NCI-H526 treated with DMSO at 0.1 percent for 48 hours (cell line): Measurements from ENCODE around the gene CDC14B.
"Not testable (repeated sequence)": the region's sequence is repeated elsewhere in the genome, so short reads cannot be mapped to it uniquely, and the experiment has no call there.

Source experiments
- DNase-seq: peaks from one replicate; lab custom pipeline; 2025; lab: John Stamatoyannopoulos, UW

CDC14B gene

DNA sequence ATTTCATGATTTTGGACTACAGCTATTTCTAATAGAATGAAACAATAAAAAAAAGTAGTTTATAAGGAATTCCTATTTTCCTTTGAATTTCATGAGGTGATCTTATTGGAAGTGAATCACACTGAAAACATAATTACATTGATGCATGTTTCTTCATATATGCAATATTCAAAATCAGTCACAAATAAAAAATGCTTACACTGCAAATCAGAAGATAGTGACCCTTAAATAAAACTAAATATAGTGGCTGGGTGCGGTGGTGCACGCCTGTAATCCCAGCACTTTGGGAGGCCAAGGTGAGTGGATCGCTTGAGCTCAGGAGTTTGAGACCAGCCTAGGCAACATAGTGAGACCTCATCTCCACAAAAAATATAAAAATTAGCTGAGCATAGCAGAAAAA, 79.5 kb downstream of the CDC14B start:
- no peak for DNase-seq

DNA sequence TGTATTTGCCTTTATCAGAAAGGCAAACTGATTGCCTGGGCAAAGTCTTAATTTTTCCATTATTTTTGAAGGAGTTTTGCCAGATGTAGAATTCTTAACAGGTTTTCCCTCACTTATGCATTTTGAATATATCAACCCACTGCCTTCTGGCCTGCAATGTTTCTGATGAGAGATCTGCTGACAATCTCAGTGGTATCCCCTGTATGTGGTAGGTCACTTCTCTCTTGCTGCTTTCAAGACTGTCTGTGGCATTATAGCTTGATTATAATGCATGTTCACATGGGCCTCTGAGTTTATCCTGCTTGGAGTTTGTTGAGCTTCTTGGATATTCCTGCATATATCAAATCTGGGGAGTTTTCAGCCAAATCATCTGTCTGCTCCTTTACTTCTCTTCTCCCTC, 87.5 kb downstream of the CDC14B start:
- DNase-seq: no peak

DNA sequence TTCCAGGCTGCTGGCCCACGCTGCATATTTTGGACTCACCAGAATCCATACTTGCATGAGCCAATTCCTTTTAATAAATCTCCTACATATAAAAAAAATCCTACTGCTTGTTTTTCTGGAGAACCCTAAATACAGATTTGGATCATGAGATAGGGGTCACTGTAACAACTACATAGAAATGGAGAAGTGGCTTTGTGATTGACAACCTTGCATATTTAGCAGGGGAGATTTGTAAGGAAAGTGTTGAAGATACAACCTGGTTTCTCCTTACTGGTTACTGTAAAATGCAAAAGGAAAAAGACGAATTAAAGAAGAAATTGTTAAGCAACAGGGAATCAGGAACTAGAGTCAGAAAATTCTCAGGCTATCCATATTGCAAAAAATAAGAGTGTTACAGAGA, 94.9 kb downstream of the CDC14B start:
- DNase-seq: no peak

DNA sequence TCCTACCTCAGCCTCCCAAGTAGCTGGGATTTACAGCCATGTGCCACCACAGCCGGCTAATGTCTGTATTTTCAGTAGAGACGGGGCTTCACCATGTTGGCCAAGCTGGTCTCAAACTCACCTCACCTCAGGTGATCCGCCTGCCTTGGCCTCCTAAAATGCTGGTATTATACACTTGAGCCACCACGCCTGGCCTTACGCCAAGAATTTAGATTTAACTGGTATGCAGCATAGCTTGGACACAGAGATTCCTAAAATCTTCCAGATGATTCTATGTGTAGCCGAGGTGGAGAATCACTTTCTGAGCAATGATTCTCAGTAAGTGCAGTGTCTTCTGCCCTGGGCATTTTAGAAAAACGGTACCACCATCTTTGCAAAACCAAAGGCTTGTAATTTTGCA, 95.6 kb downstream of the CDC14B start:
- DNase-seq: no peak

DNA sequence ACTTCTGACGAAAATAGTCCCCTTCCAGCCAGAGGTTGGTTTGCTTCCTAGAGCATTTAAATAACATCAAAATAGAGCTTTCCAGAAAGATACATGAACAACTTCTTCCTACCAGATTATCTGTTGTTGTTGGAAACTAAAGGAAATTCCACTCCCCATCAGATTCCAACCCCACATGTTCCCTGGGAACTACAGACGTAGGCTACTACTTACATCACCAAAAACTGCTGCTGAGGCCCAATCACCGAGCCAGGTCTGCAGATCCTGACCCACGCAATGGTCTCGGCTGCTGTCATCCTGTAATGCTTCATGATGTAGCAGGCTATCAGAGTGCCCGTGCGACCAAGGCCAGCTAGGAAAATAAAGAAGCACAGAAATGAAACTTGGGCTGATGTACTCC, 96.3 kb downstream of the CDC14B start:
- no peak for DNase-seq

DNA sequence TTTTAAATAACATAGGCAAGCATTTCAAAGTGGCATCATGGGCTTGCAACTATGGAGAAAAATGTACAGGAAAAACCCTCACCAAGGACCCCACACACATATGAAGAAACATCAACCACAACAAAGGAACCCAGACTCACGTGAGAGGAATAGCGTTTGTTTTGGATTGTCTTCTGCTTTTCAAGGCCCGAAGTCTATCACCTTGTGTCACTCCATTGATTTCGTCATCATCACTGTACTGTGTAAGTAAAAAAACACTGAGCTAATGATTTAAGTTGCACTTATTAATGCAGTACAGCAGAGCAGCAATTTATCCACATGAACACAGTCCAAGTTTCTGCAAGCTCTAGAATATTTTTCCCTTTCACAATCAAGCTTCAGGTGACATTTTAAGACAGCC, 97.3 kb downstream of the CDC14B start:
- no peak for DNase-seq

DNA sequence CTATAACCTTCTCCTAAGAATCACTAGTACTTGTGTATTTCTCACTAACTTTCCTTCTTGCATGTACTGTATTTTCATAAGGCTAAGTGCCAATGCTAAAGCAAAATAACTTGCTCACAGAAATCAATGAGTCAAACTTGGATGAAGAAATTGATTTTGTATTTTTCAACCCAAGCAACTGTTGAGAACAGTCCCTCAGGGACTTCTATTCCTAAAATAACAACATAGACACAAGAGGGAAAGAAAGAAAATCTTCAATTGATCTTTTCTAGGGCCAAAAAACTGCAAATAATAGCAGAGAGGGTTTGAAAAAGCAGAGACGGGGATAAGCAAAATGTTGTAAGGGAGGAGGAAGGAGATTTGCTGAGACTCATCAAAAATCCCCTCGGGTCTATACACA, 99.9 kb downstream of the CDC14B start:
- DNase-seq: no peak

DNA sequence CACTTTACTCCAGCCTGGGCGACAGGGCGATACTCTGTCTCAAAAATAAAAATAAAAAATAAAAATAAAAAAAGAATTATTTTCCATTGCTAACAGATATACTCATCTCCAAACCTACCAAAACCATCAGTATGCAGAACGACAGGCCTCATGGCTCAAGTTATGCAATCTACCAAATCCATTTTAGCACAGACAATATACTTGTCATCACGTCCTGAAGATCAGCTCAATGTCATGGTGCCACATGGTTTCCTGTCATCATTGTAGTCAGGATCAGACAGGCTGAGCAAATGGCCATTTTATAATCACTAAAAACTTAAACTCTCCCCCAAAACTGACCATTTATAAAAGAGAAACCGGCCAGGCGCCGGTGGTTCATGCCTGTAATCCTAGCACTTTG, 100.5 kb downstream of the CDC14B start:
- no peak for DNase-seq

DNA sequence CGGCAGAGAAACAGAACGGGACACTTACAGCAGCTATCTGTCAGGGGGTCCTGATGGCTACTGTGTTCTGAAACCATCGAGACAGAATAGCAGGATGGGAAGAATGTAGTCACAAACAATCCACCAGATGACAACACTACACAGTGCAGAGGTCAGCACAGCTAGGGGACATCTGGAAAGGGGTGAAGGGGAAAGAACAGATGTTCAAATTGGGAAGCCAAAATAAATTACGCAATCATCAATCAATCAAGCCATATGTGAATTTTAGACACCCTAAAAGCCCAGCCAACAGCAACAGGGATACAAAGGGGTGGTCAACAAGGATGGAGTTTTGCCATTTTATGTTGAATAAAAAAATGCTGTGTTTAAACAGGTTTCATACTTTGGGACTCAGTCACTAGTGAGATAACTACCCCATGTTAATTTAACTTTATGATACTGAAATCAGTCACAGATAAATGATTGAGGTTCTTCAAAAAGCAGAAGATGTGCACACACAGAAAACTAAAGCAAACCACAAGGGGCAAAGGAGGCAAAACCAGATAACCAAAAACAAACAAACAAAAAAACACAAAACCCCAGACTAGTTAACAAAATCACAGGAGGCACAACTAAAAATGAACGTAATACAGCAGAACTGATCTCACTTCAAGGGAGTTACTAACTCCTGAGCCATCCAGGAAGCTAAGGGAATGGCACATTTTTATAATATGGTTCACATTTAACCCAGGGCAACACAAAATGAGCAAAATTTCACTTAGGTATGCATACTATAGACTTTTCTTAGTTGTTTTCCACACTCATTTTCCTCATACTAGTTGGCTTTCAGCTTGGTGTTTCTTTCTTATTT, 103.8 kb downstream of the CDC14B start:
- DNase-seq: no peak

DNA sequence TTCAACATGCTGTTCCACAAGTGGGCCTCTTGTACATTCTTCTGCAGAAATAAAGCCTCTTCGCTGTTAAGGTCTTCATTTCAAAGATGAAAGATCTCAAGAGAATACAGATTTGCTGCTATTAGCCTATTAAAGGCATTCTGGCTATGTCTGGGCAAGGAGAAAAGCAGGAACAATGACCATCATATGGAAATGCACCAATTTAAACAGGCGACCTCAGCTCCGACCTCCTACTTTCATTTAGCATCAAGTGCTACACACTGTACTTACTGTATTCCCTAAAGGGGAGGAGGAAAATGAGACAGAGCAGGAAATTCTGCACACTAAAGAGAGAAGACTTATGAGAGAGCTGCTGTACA, 104.9 kb downstream of the CDC14B start:
- no peak for DNase-seq

DNA sequence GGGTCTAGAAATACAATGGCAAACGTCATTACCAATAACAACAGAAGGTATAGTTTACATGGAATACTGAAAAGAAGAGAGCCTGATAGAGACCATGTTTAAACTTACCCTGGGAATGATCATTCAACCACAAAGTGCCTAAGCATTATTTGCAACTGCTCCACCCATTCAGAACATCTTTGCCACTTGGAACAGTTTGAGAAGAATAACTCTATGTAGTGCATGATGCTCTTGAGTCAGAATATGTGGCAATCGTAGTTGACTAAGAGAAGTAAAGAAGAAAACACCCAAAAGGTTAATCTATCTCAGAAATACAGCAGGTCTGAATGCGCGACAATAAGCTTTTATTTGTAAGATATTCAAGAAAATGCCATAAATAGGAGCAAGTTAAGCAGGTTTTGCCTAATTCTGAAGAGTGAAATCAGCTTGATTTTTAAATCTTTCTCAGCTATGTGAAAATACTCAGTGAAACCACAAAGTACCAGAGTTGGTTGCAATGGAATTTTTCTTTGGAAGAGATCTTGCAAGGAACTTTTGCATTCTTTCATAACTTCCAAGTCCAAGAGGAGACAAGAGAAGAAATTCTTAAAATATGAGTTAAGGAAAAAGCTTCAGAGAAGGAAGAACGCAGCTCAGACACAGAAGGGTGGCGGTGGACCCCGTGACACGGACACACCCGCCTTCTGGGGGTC, 105.4 kb downstream of the CDC14B start:
- DNase-seq: no peak

DNA sequence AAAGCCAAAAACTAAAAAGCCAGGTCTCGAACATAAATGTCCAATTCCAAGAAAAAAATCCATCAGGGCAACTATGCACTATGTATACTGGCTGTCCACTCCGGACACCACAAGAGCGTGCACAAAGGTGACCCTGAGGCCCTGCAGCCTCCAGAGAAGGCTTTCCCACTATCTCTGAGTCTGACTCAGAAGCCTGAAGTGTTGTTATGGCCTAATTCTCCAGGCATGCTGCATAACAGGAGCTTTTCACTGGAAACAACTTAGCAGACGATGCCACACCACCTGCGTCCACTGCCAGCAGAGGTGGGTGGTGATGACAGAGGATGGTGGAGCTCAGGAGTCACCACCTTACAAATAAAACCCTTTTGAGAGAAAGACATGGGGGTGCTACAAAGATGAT, 106.0 kb downstream of the CDC14B start:
- no peak for DNase-seq

DNA sequence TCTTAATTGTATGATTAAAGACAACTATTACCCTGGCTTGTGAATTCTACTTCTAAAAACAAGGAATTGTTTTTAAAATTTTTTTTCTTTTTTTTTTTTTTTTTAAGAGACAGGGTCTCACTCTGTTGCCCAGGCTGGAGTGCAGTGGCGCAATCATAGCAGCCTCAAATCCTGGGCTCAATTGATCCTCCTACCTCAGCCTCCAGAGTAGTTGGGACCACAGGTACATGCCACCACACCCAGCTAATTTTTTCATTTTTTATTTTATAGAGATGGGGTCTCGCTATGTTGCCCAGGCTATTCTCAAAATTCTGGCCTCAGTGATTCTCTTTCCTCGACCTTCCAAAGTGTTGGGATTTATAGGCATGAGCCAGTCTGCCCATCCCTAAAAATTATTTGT, 107.4 kb downstream of the CDC14B start:
- no peak for DNase-seq

DNA sequence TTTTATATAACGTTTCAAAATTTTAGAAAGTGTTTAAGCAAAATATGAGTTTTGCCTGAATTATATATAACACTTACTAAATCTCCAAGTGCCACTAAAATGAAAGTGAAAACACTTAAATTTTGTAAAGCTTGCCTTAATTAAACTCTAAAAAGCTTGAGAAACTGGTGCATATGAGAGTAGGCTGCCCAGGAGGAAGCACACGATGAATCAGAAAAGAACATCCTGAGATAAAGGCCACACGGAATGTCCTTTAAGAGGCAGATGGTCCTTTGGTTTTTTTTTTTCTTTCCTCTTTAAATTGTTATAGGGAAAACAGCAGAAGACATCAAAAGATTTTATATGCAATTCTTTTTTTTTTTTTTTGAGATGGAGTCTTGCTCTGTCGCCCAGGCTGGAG, 109.4 kb downstream of the CDC14B start:
- no peak for DNase-seq

DNA sequence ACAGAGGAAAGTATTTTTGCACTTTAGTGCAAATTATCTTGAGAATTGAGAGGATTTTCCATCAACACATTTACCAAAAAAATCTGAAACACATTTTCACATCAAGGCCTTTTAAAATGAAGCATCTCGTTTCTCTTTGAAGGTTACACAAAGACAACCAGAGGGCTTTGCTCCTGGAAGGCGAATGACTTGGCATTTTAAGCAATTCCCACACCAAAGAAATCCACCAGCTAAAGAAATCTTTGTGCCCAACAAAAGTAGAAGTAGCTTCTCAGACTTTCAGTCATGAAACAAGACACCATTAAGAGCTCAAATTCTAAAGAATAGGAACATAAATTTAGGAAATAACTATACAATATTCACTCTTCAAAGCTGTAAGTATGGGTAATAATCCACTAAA, 109.8 kb downstream of the CDC14B start:
- DNase-seq: no peak

DNA sequence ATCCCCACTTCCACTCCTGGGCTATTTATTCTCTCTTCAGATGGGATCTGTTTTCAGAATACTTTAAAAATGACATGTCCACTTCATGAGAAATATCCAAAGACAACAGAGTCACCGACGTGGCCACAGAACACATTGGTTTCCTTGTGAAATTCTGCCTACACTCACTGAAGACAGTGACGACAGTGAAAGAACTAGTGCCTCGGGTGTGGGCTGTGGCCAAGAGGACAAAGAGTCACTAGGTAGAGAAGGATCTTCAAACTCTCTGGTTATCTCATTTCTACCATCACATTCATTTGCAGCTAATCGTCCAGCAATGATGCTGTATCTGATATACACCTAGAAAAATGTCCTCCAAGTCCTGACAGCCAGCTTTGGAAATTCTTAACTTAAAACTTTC, 110.6 kb downstream of the CDC14B start:
- DNase-seq: no peak

DNA sequence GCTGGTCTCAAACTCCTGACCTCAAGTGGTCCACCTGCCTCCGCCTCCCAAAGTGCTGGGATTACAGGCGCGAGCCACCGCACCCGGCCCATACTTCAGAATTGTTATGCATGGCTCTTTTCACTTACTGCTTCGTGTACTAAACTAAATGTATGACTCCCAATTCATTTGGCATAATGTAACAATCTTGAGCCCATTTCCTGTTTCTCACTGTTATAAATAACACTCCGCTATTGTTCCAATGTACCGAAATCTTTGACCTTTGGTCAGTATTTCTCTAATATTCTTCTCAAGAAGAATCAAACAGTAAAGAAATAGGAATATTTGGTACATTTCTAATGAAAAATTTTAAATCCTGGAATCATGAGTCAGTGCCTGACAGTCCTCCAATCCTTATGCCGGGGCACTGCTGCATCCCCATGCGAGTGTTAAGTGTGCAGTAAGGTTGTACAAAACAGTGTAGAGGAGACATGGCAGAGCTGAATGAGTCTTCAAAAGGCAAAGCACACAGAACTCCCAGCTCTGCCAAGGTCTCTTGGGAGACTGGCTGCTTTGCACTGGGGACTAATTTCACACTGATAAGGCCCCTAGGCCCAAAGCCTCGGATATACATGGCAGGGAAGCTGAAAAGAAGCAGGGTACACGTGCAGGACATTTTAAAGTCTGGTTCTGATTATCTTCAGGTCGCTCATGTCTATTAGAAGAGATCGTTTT, 111.3 kb downstream of the CDC14B start:
- DNase-seq: no peak

DNA sequence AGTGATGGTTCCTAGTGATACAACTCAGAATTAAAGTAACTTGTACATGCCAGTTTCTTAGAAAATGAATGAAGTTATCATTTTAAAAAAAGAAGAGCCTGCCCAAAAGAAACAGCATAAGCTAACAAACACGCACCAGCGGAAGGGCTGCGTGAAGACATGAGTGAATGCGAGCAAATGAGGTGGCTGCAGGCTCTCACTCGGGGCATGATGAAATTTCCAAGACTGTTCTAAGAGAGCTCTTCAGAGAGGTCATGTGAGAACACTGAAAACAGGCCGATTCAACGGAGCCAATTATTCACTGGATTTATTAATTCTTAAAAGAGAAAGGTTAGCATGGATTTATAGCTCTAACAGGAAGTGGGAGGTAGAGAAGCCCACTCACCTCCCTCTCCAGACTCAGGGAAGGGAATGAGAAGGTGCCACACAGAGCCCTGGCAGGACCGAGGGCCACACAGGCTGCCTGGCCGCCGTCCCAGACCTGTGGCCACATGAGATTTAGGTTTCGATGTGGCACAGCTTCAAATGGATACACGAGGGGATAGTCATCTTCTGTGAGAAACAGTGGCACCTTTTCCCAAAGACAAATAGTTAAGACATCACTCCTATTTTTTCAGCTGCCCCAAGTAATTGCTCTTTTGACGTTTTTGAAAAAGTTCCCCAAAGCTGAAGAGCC, 114.2 kb downstream of the CDC14B start:
- DNase-seq: no peak

DNA sequence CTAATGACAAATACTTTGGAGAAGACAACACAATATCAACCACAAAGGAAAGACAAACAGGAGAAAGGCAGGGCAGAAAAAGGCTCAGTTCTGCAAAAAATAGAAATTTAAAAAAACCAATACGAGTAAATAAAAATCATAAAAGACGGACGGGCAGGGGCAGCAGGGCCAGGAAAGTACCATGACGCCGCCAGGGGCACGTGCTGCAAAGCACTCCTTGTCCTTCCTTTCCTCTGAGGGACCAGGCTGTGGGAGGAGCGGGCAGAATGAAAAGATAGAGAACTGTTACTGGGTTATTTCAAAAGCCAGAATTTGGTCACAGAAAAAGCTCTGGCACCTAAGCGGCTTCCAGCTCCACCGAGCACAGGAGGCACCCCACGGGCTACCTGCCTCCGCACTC, 115.7 kb downstream of the CDC14B start:
- no peak for DNase-seq

DNA sequence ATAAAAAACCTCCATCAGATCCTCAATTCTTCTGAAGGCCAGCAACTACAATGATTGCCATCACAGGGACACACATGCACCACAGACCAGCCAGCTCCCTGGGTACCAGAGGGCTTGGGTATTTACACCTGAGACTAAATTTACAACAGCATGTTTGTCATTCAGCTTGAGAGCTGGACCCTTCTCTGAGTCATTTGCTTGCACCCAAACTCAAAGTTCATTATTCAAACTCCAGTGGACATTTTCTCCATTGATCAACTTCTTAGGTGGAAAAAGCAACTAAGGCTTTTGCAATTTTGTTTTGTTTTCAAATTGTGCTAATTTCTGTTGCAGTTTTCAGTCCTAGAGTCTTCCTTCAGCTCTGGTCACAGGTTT, 116.3 kb downstream of the CDC14B start:
- DNase-seq: not testable (repeated sequence)

DNA sequence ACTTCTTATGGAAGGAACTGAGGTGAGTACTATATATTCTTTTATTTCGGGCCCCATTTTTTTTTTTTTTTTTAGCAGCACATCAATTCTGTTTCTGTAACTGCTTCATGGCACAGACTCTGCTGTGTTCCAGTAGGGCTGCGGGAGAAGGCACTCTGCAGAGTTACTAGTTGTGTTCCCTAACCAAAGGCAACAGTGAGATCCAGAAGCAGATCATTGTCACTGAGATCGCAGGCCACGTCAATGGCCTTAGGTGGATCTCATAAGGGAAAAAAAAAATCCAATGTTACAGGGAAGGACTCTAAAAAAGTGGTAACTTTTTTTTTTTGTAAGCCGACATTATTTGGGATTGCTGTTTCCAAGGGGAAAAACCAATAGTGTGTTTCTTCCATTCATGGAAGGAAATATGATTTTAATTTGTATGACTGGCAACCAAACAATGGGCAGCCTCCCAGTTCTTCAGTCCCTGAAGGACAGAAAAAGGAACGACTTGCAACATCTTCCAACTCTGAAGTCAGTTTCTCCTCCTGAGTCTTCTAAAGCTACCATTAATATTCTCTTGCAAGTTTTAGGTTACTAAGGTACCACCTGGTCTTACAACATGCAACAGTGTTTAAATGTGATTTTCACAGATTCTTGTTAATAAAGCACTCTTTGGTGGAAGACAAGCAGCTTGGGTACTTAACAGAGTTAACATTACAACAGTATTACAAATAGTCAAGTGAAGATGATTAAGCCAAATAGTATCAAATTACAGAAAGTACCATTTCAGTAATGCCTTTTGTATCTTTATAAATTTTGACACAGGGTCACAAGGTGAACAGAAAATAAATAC, 116.9 kb downstream of the CDC14B start:
- DNase-seq: no peak
